GM19239 (cell line): Measurements from ENCODE around the gene MYO3A.

Source experiments
- DNase-seq: peaks from one replicate; pipeline ENCODE4 v3.0.0; 2011; ENCODE audit warnings: low spot score; ENCODE audit not compliant: insufficient read length
- FAIRE-seq: peaks from 2 replicates; lab custom pipeline; 2011; peaks lifted over from hg19 to GRCh38; lab: Jason Lieb, UNC

MYO3A gene

DNA sequence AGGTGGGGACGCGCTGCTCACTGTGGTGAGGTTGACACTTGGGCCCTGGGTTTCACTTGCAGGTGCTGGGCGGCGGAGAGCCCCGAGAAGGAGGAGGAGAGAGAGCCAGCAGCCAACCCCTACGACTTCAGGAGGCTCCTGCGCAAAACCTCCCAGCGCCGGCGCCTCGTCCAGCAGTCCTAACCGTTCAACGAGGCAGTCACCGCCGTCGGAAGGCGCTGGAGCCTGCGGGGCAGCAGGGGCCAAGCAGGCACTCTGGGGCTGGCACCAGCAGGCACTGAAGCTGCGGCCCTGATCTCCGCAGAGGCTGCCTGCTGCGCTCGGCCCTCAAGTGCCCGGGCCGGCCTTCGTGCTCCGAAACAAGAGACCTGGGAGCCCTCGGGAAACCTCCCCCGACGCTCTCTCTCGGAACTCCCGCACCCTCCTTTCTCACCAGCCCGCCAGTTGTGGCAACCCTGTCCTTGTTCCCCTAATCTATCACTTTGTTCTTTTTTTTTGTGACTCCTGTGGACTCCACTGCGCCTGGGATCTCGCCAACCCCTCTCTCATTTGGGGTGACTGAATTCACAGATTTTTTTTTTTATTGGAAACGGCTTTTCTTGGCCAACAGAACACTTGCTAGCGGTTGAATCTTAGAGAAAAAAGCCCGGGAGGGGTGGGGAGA, 277.9 kb downstream of the MYO3A start:
- FAIRE-seq, result no peak
- no peak for DNase-seq

DNA sequence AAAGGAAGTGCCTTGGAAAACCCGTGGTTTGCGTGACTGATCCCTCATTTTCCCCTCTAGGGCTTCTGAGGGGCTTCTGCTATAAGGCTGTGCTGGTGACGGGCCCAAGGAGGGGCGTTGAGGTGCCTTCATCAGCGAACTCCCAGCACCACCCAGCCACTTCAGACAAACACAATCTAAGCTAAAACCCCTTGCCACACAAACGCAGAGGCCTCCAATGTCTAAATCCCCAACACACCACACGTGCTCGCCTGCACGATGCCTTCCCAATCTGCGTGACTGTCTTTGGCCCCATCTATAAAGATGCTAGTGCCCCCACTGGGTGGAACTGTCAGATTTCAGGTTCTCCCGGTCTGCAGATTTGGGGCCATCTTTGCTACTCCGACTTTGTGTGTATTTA, 278.5 kb downstream of the MYO3A start:
- DNase-seq, result no peak
- no peak for FAIRE-seq

DNA sequence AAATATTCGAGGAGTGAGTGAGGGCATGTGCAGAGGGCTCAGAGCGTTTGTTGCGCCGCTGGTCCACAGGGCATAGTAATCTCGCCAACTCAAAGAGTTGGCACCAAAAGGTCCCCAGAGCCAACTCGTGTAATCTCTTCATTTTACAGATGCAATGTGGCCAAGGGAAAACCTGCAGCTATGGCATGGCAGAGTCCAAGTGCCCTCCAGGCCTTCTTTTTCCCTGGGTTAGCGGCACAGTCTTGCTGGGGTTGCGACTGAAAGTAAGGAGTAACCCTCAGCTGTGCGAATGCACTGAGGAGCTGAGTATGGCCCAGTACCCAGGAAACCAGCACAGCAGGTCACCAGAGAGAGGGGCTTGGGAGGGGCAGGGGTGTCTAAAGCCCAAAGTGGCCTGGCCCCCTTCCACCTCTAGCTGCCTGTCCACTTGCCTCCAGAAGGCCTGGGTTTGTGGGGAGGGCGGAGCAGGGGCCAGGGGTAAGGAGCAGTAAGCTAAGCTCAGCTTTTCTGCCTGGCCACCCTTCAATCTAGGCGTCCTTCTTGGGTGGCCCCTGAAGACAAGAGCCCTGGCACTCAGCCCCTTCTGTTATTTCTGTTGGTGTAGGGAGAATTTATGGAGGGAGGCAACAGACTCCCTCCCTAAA, 279.2 kb downstream of the MYO3A start:
- no peak for FAIRE-seq

DNA sequence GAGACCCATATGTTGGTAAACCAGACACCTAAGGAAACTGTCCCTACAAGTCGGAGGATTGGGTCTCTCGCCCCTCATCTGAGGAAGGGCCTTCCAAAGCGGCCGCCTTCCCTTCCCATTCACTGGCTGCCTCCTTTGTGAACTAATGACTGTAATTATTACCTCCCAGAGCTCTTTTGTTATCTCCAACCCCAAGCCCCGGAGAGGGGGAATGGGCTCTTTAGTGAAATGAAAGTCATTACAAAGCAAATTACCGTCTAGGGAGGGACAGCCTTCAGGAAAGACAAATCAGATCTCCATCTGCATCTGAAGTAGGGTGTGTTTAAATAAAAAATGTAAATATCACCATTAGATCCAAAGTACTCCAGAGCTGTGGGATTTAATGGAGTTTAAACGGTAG, 280.0 kb downstream of the MYO3A start:
- no peak for FAIRE-seq

More for the DNA sequence above, 279.2 kb downstream of the MYO3A start:
- DNase-seq, result no peak

DNA sequence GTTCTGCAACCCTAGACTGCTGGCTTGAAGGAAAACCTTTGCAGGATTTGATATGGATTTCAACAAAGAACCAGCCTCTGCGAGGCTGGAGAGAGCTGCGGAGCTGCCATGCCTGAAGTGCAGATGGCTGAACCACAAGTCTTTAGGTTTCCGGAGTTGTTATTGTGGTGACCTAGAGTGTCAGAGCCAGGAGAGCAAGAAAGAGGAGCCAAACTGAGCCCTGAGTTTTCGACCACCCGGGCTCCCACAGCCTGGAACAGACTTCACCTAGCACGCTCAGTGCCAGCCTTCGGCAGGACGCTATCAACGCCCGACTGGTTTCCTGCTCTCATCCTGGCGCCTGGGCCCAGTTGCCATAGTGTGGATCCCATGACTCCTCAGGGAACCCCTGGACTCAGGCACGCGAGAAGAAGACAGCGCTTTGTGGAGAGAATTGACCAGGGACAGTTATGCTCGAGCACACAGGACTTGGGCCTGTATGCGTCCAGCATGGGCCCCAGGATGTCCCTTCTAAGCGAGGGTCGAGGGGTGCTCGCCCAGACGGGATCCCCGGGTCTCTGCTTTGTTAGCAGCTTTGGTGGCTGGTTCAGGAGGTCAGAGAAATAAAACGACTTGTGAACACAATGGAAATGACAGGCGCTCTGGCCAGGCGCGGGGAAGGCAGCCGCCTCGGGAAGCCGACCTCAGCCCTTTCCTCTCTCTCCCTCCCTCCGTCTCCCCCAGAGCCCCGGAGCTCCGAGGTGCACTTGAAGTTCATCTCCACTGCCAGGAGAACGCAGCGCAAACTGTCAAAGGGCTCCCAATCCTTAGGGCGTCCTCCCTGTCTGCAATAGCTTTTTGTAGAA, 280.7 kb downstream of the MYO3A start:
- DNase-seq, result no peak
- FAIRE-seq, result no peak

More for the DNA sequence above, 280.0 kb downstream of the MYO3A start:
- DNase-seq, result no peak

DNA sequence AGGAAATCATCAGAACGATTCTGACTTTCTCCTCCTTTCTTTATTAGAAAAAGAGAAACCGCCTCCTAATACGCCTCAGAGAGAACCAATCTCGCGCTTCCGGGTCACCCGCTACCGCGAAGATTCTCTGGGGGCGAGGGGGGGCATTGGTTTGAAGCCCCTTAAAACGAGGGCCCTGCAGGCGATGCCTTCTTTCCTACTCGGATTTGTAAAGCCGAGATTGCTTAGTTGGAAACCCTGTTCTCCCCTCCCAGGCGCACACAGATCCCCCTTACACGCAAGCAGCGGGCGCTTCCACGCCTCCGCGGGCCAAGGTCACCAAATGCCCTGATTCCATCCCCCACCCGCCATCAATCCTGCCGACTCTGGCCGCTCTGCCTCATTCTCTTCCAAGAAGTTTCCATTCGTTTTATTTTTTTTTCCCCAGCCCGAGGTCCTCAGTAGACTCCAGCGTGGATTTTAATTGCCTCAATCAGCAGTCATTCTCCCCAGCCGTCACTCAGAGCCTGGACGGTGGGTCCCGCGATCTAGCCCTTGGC, 281.4 kb downstream of the MYO3A start:
- DNase-seq, result no peak
- FAIRE-seq, result no peak

DNA sequence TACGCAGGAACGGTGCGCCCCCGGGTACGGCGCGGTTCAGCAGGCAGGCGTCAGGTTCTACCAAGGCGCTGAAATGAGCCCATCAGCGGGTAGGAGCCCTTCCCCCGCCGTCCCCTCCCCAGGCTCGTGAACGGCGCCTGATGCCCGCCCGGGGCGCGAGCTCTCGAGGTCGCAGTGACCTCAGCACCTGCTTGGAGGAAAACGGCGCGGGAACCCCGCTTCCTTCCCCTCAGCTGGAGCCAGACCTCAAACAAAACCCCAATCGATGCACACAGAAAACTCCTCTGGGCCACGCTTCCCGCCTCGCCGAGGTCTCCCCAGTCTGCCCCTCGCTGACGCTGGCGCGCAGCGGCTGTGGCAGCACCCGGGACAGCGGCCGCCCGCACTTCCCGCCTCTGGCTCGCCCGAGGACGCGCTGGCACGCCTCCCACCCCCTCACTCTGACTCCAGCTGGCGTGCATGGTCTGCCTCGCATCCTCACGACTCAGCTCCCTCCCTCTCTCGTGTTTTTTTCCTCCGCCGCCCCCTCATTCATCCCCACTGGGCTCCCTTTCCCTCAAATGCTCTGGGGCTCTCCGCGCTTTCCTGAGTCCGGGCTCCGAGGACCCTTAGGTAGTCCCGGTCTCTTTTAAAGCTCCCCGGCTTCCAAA, 282.0 kb downstream of the MYO3A start:
- FAIRE-seq (no peak), DNase-seq (no peak)

DNA sequence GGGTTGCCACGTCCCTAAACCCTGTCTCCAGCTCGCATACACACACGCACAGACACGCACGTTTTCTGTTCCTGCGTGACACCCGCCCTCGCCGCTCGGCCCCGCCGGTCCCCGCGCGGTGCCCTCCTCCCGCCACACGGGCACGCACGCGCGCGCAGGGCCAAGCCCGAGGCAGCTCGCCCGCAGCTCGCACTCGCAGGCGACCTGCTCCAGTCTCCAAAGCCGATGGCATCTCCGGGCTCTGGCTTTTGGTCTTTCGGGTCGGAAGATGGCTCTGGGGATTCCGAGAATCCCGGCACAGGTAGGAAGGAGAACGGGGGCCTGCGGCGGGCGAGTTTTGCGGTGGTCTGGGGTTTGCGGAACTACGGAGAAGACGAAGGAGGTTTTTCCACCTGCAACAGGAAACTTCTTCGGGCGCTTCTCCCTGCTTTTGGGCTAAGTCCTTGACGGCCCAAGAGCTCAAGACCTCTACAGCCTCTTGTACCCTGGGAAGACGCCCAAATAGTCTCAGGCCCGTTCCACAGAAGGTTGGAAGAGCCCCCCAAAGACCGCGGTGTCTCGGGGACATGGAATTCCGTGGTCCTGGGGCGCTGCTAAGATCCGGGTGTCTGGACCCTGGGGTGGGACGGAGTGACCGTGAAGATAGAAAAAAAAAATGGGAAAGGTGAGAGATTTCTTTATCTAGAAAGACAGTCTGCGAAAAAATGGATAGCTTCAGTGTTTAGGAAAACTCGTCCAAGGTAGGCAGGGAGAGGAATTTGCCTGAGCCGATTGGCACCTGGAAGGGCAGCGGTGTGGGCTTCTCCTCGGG, 282.8 kb downstream of the MYO3A start, which contains the start of gene GAD2:
TSS of gene GAD2 (plus strand) at position 190 of the 811 bp plus-strand sequence. CDS start at position 226, 36 bp downstream.
- FAIRE-seq, result no peak
- DNase-seq, result no peak

DNA sequence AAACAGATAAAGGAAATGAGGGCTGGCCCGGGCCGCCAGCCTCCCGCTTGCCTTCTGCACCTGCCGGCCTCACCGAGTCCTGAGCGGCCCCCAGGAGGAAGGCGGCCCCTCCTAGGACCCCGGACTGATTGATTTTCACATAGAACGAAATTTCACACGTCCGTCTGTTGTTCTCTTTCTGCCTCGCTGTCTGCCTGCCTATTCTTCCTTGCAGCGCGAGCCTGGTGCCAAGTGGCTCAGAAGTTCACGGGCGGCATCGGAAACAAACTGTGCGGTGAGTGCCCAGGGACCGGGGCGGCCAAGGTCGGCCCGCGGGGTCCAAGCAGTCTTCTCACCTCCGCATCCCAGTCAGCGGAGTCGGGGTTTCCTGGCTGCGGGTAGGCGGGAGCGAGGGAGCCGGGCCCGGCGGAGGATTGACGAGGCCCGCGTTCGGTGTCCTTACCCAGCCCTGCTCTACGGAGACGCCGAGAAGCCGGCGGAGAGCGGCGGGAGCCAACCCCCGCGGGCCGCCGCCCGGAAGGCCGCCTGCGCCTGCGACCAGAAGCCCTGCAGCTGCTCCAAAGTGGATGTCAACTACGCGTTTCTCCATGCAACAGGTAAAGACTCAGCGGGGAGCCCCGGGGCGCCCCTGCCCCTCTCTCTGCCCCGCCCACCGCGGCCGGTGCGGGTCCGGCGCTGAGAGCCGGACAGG, 283.5 kb downstream of the MYO3A start:
- DNase-seq (no peak), FAIRE-seq (no peak)

DNA sequence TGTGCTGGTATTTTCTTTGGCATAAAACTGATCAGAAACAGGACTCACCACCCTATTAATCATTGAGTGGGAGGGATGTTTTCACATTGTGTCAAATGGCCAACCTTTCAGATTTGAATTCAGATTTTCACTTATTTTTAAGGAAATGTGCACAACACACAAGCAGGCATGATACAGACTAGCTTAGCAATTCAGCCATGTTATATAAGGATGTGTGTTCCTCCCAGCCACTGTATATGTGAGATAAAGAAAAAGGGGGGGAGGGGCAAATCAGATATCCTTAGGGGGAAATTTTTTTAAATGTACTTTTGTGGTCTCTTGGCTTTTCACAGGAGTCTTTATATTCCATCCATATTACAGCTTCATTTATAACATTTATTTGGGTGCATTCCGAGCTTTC, 285.6 kb downstream of the MYO3A start:
- no peak for FAIRE-seq
- no peak for DNase-seq

DNA sequence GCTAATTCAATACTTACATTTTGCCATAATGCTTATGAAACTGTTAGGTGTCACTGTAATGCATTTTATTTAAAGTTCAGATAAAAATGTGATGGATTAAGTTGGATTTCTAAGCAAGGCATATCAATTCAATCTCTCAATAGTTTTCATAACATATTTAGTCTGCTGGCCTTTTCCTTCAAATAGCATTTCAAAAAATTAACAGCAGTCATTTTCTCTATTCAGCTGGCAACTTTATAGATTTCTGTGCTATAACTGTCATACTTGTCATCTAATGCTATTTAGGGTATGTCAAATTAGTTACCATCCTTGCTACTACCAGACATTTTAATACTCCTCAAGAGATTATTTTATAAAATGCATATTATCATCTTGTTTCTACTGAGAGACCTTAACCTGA, 286.9 kb downstream of the MYO3A start:
- DNase-seq (no peak), FAIRE-seq (no peak)

DNA sequence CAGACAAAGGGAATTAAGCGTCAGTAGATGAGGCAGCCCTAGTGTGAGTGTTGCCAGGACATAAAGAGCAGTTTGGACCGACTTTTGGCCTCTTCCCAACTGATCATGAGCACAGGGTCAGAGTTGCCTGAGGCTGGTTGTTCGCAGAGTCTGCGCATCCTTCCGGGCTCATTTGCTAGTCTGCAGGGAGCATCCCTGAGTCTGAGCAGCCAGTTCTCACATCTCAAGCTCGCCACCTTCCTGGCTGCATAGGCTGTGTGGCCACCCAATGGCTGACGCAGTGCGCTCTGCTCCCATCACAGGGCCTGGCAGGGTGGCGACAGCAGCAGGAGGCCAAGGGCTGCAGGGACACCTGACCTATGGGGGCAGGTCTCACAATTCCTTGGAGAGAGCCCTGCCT, 287.5 kb downstream of the MYO3A start:
- no peak for FAIRE-seq
- DNase-seq, result no peak

DNA sequence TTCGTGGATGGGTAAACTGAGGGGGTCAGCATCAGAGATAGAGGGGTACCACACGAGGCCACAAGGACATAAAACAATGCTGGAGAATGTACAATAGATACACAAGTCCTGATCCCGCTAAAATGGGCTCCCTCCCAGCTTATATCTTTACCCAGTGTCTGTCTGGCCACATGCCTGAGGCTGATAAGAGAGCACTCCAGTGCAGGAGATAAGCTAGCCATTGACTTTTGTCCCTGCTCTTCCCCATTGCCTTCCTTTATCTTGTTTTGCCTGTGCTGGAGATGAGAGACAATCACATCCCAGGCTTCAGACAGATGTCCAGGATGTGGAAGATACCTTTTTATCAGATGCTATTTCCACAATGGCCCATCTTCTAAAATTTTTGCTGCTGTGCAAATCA, 288.5 kb downstream of the MYO3A start:
- FAIRE-seq (no peak), DNase-seq (no peak)

DNA sequence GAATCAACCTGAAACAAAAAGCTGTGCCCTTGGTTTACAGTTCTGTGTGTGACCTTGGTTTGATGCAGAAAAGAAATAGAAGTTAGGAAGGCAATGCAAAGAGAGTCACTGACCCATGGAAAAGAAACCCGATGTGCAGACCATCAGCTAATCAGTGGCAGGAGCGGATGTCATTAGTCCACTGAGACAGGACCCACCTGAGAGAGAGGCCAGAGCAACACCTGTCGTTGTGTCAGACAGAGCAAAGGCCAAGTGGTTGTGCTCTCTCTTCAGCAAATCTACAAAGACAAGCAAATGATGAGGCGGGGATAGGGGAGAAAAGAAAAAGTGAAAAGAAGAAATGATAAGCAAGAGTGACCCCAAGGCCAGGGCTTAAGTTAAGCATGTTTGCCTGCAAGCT, 291.3 kb downstream of the MYO3A start:
- DNase-seq, result no peak
- no peak for FAIRE-seq

DNA sequence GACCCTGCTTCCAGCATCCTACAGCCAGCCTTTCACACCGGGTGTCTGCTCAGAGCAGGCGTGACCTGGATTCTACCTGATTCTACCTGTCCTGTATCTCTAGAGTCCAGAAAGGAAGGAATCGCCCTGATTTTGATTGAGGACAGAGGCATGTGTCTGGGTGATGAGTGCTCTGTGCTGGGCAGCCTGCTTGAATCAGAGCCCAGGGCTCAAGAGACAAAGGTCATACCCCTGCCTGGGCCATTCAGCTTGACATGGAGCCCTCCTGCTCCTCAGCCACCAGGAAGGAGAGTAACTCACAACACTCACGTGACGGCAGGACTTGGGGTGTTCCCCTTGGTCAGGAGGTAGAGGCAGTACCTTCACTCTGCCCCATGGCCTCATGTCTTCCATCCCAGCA, 293.8 kb downstream of the MYO3A start:
- FAIRE-seq, result no peak

DNA sequence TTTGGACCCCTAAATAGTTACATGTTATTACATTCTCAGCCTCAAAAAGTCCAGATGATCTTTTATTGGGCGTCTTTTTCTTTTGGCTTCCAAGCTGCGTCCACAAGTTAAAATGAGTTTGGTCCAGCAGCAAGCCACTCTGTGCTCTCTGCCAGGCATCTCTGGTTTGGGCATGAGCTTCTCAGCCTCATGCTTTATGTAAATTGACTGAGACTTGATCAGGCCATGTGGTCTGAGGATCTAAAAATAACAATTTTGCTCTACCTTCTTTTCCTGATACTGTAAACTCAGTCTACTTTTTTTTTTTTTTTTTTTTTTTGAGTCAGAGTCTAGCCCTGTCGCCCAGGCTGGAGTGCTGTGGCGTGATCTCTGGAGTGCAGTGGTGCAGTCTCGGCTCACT, 298.1 kb downstream of the MYO3A start:
- no peak for DNase-seq
- FAIRE-seq, result no peak

More for the DNA sequence above, 293.8 kb downstream of the MYO3A start:
- DNase-seq, result no peak

DNA sequence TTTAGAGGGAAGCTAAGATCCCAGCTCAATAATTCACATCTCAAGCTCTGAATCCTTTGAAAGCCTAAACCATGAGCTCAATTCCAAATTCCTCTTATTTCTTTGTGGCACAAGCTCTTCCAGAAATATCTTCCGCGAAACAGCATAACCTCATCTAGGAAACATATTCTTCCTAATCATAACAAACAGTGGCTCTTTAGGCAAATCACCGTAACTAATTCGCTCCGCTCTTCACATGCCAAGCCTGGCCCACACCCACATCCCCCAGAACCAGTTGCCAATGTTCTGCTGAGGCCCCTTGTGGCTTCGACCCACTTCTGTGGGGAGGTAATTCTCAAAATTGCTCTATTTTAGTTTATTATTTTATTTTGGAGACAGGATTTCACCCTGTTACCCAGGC, 301.7 kb downstream of the MYO3A start:
- DNase-seq (no peak), FAIRE-seq (no peak)

DNA sequence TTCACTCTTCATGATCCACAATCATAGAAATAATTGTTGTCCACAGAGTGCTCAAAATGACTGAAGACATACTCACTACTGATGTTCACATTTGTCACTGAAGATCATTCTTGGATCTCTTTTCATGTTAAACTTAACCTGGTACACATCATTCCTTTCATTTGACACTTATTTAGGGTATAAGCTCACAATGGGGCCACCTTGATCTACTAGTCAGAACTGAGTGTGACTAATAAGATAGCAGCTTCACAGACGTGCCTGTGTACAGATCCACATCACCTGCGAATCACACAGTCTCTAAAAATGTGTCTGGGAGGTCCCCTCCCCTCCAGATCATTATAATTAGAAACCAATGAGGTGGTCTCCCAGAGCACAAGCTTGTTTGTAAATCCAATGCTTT, 304.3 kb downstream of the MYO3A start:
- FAIRE-seq, result no peak
- DNase-seq, result no peak
